ENCODE data around the gene FBL.

GRCh38 chr19:39840492-39840891 is 5.7 kb downstream of the FBL start:
- TF ChIP-seq CTCF (IDR thresholded peaks at IDR 0.05; ENCODE audit: low read depth, low read length), result no peak
- no peak for TF ChIP-seq EZH2phosphoT487 (IDR thresholded peaks at IDR 0.05; ENCODE audit: low read depth)
